Activated CD8-positive, alpha-beta memory T cell treated with anti-CD3 and anti-CD28 coated beads, Interleukin-2, amount 50 U/mL, for 24 hours (primary cell): Measurements from ENCODE around the gene LYRM9.
"Not testable (repeated sequence)": the region's sequence is repeated elsewhere in the genome, so short reads cannot be mapped to it uniquely, and the experiment has no call there.

Source experiments
- DNase-seq: peaks from one replicate; pipeline ENCODE4 v3.0.0-alpha.2; 2020; ENCODE audit errors: extremely low read depth

Gene LYRM9

DNA sequence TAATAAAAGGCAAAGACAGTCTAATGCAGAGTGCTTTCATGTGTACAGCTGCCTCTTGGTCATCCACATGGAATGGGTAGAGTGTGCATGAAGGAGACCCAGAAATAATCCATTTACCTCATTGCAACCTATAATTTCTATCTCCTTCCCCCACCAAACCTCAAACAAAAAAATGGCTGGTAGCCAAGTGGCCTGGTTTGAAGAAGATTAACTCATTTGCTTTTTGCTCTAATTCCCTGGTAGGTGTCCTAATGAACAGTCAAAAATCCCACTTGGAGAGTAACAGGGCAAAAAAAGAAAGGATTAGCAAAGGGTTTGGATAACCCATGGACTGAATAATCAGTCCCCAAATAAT, 13.0 kb upstream of the LYRM9 start:
- no peak for DNase-seq

DNA sequence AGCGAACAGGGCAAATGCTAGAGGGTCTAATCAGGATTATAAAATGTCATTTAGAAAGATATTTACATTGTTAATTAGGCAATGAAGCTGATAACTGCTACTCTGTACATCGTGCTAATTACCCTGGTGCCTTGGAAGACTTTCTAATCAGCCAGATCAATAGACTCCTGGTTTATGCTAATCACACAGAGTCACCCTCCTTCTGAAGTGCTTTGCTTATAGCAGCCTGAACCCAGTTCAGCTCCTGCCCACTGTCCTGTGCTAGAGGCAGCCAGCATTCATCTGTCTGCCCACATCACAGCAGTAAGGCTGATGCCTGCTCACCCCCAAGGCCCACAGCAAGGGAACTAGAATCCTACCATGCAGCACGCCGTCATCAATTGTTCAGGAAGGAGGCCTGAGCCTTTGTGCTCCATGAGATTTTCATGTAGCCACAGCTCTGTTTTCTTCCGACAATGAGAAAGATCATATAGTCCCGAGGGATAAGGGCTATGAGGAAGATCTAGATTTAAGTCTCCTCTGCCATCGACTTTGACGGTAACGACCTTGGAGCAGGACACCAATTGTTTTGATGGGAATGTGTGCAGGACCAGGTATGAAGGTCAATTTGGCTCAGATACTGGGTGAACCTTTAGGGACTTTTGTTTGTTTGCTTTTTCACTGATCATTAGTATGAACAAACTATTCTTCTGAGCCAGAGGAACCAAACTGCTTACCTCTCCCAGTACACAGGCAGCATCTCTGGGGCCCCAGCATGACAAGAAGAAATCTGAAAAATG, 12.5 kb upstream of the LYRM9 start:
- no peak for DNase-seq

DNA sequence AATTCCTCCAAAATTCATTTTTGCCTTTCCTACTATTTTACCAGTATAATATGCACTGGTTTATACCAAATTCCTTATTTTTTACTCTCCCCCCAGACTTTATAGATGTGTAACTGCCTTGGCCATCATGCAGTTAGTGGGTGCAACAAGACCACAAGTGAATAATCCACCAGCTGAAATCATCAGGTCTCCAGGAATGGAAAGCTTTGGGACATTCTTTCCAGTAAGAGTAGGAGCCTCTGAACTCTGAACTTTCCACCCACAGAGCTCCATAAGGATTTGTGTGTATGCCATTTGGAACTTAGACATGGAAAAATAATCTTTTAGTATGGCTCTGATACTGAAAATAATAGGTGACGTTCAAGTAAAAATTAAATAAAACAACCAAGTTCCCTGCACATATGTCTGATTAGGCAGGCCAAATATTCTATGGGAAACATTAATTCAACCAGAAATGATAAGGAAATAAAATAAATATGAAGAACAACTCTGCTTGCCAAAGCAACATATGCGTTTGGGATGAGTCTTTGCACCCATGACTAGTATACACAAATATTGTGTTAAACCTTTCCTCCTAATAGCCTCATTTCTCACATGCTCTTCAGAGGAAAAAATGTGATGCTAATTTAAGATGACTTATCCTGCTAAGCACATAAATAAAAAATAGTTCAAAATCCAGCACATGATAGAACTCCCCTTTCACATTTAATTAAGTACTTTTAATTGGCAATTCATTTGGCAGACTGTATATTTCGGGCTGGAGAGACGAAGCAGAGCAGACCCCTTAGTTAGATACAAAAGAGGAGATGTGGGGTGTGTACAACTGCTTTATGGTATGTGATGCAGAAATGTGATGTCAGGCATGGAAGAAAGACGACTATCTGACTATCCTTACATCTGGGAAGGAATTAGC, 11.6 kb upstream of the LYRM9 start:
- DNase-seq, result no peak

DNA sequence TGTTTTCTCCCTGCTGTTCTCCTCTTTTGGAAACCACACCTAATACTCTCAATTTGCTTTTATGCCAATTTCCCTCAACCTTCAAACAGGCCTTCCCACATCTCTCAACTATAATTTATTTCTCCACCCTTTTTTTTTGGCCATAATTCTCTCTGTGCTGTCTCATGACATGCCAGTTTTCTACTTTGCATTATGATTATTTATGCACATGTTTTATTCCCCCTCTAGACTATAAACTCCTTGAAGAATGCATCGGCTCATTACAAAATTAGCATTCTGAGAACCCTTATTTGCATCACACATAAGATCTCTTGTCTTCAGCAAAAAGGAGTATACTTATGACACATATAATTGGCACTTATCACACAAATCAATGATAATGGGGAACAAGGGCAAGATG, 10.9 kb upstream of the LYRM9 start:
- DNase-seq, result no peak

DNA sequence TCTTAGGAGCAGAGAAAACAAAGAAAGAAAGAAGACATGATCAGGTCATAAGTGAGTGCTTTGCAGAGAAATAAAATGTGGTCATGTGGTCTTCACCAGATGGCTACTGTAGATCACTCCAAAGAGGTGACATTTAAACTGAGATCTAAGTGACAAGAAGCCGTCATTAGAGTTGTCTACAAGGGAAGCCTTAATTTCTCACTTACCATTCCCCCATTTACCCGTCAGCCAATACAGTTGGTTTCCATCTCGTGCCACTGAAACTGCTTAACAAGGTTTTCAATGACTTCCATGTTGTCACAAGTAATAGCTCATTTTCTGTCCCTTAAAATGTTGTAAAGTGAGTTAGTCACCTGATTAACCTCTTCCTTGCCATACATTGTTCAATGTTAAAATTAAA, 6.4 kb upstream of the LYRM9 start:
- DNase-seq, result no peak

DNA sequence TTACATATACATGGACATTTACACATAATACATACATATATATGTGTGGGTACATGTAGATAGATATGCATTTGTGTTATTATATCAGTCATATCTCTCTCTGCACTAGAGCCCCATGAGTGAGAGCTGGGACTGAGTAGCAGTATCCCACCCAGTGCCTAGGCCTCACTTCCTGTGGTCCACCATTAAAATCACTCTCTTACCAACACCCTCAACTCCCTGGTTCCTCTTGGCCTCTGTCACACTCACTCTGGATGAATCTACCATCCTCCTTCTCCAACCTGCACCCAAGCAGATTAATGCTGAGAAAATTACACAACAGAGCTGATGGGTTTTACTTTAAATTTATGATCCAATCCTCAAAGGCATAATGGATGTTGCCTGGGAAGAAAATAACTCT, 4.9 kb upstream of the LYRM9 start:
- DNase-seq, result no peak

DNA sequence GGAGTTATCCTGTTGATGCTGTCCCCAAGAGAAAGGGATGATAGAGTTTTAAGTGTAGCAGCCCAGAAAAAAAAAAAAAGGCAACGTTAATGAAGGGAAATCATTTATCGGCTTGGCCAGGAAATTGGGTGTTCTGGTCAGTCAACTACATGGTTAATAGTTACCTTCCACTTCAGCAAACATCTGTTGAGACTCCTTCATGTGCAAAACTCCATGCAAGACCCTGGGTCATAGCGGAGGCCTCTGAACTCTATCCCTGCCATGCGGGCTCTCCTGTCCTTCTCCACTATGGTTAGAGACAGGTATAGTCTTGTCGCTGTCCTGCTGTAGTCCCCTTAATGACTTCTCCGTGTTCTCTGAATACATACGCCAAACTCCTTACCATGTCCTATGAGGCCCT, 3.5 kb upstream of the LYRM9 start:
- no peak for DNase-seq

DNA sequence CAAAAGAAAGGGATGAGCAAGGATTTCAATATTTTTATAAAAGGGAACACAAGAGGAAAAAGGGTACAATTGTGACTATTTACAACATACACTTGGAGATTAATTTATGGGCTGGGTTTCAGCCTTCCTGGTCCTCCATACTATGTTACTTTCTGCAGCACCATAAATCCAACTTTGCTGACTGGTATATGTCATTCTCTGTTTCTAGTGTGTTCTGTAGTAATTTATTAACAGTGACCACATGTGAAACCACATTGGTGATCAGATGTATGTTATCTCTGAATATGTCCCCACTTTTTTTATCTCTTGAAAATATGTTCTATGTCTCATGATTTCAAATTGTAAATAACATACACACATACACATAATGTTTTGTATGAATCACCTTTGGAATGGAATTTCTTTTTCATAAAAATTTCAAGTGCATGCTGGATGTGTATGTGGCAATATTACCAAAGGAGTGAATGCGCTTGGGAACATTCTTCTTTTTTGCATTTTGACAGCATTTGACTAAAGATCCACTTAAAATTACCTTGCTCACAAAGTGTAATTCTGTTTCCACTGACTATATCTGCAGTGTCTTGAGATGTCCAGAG, 2.9 kb upstream of the LYRM9 start:
- no peak for DNase-seq

DNA sequence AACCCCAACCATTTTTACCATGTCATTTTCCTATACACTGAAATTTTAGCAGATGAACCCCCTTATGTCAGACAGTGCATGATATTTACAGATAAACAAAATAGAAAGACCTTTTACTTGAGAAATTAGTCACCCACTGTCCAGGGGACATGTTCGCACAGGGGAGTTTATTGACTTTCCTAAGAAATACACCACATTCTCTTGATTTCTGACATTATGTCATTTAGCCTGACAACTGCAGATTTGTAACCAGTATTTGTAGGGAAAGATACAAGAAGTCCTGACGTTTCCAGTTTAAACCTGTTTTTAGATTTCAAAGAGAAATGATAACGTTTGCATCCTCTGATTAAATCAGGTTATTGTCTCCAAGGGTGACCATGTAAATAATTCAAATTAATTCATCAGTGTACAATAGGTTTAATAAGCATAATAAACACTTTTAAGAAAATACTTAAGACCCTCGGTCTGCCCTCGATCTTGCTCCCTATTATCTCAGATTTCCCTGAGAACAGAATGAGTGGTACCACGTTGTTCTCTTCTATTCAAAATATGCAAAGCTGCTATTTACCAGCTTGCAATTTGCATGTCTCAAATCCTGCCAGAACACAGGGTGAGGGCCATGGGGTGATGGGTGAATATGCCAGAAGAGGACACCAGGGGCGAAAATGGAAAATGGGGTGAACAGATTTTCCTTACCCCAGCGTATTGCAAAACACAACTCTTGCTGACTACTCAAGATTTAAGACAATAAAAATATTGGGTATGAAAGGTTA, 2.1 kb upstream of the LYRM9 start:
- no peak for DNase-seq

DNA sequence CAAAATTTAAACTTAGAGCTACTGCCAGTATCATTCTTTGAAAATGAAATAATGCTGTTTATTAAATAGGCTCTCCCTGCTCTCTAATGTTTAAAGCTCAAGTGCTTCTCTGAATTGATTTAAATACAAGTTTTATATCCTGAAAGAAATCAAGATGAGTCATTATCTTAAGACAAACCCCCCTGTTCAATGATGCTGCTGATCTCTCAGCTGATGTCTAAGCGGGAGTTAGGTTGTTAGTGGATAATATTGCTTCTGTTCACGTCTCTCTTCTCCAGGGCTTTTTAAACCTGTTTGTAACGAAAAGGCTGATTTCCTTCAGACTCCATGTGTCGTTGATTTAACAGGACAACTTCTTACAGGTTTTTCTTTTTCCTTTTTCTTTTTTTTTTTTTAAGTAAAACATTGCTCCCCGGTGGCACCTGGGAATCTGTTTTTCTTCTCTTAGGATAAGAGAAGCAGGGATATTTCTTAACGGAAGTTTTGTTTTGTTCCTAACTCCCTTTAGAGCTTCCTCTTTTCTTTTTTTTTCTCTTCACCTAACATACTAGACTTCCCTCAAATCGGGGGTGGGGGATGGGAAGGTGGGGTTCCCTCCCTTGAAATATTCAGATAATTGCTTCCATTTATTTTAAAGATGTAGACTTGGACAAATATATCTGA, 807 bp upstream of the LYRM9 start:
- no peak for DNase-seq

DNA sequence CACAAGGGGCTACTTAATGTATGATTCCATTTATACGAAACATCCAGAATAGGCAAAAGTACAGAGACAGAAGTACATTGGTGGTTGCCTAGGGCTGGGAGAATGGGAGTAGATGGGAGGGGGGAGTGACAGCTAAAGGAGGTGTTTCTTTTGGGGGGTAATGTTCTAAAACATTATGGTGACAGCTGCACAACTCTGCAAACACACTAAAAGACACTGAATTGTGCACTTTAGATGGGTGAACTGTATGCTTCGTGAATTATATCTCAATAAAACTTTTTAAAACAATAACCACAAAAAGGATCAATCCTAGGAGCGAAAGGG, 661 bp downstream of the LYRM9 start:
- DNase-seq, result no peak

DNA sequence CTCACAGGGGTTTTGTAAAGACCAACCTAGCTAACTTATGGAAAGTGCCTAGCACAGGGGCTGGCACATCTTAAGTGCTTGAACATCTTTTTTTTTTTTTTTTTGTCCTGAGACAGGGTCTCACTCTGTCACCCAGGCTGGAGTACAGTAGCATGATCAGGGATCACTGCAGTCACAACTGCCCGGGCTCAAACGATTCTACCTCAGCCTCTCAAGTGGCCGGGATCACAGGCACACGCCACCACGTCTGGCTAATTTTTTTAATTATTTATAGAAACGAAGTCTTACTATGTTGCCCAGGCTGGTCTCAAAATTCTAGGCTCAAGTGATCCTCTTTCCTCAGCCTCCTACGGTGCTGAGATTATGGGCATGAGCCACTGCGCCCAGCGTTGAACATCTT, 1.3 kb downstream of the LYRM9 start:
- DNase-seq, result no peak

DNA sequence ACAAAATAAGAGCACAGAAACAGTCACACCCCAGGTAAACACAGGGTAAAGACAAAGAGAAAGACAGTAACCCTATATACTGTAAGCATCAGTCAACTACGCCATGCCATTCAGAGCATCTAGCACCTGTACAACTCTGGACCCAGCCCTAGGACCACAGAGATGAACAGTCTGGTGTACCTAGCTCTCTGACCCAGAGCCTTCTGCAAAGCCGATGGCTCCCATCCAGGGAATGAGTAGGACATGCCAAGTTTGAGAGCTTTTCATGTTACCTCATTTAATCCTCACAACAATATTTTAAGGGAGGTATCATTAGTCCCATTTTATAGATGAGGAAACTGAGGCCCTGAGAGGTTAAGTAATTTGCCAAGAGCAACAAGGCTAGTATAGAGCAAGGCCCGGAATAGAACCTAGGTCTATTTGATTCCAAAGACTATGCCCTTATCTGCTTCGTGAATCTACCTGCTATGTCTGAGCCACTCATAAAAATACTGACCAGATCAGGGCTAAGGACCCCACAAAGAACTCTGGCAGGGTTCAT, 3.4 kb downstream of the LYRM9 start:
- no peak for DNase-seq

DNA sequence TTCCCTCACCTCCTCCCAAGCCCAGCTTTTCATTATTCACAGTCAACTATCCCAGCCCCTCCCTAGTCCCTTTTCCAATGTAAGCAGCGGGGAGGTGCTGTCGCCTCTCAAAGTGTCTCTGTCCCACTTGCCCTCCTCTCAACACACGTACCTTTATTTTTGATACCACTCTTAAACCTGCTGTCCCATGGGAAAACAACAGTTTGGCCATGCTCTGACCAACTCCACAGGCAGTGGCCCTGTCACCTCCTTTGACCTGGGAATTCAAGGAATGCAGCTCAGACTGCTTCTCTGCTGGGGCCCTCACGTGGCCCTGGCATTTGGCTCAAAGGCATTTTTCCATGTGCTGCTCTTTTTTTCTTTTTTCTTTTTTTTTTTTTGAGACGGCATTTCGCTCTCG, 4.2 kb downstream of the LYRM9 start:
- DNase-seq, result no peak

DNA sequence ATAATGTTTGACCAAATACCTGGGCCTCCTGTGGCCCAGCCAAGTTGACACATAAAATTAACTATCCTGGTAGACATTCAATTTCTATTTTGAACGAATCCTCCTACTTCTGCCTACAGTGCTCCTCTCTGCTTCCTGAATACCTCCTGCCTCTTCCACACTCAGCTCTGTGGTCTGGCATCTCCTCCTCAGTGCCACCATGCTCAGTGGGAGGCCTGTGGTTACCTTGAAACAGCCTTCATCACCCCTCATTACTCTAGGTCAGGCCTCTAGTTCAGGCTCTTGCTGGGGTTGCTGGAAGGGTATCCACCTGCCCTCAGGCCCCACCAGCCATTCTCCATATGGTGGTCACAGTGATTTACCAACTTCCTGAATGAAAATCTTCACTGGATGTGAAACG, 5.1 kb downstream of the LYRM9 start:
- no peak for DNase-seq

DNA sequence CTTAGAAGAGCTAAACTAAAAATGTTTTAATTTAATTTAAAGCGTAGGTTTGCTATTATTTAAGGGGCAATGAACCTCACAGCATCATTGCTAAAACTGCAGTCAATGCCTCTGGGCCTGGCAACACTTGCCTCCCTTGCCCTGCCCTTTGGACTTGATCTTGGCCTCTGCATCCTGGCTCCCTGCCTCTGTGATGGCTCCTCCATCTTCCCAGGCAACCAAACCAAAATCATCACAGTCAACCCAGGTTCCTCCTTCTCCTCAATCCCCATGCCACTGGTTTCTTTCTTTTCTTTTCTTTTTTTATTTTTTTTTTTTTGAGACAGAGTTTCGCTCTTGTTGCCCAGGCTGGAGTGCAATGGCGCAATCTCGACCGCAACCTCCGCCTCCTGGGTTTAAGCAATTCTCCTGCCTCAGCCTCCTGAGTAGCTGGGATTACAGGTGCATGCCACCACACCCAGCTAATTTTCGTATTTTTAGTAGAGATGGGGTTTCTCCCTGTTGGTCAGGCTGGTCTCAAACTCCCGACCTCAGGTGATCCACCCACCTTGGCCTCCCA, 6.7 kb downstream of the LYRM9 start:
- DNase-seq, result not testable (repeated sequence)

DNA sequence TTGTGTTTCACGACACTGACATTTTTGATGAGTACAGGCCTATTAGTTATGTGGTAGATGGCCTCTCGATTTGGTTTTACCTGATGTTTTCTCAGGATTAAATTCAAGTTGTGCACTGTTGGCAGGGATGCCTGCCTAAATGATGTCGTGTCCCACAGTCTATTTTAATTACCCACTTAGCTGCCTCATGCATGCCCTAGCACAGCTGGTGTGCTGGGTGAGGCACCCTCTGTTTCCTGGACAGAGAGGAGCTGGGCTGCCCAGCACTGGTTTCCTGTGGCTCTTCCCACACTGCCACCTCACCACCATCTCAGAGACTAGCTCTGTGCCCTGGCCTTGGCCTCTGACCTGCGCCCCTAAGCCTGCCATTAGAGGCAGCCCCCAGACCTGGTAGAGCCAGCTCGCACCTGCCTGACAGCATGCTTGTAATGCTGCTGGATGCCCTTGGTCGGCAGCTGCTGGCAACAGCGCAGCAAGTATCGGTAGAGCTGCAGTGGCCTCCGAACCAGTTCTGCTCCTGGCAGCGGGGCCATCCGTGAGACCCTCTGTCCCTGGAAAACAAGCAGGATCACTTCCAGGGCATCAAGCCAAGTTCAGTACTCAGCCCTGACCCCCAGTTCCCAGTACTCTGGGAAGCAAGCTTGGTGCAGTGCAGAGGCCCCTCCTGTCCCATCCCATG, 10.9 kb downstream of the LYRM9 start:
- no peak for DNase-seq

DNA sequence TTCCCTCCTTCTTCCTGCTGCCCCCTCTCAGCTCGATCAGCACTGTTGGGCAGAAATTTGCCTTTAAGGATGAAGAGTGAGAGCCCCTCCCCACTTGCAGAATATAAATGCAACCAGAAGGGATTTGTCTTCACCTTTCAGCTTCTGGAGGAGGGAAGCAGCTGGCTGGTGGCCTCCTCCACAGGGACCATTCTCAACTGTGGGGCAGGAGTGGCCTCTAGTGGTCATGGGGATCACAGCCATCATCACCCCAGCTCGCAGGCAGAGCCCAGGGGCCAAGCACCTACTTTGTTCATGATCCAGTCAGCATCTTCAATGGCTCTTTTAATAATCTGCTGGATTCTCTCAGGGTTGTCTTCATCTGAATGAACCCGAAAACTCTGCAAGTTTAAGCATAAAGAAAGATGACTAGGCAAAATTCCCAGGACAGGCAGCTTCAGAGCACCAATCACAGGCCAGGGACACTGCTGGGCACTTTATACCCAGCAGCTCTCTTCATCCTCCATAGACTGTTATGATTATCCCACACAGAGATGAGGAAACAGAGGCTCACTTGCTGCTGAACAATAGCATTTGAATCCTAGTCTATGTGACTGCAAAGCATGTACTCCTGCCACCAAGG, 13.1 kb downstream of the LYRM9 start:
- no peak for DNase-seq

DNA sequence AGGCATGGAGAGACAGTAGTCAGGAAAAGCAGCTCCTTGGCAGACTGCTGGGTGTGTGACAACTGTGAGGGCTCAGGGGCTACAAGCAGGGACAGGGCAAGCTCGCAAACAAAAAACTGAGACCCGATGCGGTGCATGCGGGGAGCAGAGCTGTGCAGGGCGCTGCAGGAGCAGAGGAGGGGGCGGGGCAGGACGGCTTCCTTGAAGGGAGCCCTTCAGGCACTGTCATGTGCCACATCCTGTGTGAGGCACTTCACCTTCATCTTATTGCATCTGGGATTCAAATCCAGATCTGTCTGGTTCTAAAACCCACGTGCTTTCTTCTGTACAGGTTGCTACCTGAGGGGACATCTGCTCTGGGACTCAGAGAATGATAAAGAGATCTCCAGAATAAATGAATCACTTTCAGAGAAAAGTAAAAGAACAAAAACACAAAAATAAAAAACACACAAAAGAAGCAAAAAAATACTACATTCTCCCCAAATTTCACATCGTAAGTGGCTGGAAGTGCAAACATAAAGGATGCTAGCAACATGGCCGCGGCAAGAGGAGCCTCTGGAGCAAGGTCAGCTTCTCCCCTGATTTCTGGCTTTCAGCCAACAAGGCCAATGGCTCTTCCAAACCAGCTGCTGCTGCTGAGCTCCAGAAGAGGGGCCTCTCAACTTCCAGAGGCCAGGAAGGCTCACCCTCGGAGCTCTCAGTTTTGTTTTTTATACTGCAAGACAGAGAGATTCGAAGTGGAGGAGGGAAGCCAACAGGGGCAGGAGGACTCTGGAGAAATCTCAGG, 14.2 kb downstream of the LYRM9 start:
- no peak for DNase-seq
